HG02885 (cell line): ENCODE measurements around the gene SMAD3.

Experiments
- ATAC-seq: cut with Tn5 transposase; IDR thresholded peaks from one replicate; pipeline ENCODE4 v1.9.1; 2021; ENCODE audit warnings: mild to moderate bottlenecking; ENCODE audit not compliant: unreplicated experiment, poor library complexity

Gene SMAD3

GRCh38 chr15:67033571-67034044 lies 31.8 kb upstream of the SMAD3 start:
- ATAC-seq = no peak

DNA sequence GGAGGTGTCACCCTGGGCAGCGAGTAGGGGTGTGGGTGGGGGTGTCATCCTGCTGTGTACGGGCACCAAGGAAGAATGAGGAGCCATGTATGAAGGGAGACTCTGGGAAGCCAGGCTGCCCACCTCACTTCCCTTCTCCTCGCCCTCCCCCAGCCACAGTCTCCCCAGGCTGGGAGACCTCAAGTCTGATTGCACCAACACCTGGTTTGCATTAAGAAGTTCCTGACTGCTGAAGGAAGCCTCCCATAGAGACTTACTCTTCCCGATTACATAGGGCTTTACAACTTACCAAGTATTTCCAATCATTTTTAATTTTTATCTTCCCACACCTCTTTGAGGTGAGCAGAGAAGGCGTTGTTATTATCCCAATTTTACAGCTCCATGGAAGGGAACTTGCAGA lies 29.5 kb upstream of the SMAD3 start:
- no peak for ATAC-seq

DNA sequence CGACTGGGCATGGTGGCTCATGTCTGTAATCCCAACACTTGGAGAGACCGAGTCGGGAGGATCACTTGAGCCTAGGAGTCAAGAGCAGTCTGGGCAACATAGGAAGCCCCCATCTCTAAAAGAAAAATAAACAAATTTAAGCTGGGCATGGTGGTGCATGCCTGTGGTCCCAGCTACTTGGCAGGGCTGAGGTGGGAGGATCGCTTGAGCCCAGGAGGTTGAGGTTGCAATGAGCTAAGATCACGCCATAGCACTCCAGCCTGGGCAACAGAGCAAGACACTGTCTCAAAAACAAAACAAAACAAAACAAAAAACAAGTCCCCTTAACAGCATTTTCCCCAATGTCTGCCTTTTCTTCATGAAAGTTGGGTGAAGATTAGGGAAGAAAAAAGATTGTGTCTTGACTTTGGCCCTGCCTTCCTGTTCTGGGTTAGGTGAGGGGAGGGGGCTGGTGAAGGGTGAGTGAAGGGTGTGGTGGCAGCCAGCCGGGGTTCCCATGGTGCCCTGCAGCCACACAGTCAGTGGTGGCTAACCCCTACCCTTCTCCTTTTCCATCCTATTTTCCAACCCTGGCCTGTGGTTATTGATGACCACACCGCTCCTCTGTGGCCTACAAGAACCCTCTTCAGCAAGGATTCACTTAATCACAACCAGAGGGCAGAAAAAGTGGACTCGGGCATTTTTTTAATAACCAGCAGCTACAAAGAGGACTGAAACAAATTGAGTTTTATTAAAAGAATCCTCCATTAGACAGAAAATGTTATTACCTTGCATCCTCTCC lies 28.4 kb upstream of the SMAD3 start:
- no peak for ATAC-seq

DNA sequence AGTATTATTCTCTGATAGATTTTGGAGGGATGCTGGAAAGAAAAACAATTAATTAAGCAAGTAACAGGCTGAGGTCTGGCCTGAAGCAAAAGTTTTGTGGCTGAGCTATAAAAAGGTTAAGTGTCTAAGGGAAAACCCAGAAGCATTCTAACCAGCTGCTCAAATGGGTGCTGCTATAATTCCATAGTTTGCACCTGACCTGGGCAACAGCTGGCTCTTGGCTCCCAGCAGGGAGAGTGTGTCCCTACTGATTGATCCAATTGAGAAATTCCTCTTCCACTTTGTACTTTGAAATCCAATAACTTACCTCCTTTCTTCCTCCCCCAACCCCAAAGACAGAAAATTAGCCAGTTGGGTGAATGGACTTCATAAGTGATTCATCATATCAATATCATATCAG lies 27.7 kb upstream of the SMAD3 start:
- no peak for ATAC-seq

GRCh38 chr15:67038736-67039135 lies 26.7 kb upstream of the SMAD3 start:
- ATAC-seq = no peak

GRCh38 chr15:67039384-67040075 lies 25.9 kb upstream of the SMAD3 start:
- ATAC-seq = no peak

DNA sequence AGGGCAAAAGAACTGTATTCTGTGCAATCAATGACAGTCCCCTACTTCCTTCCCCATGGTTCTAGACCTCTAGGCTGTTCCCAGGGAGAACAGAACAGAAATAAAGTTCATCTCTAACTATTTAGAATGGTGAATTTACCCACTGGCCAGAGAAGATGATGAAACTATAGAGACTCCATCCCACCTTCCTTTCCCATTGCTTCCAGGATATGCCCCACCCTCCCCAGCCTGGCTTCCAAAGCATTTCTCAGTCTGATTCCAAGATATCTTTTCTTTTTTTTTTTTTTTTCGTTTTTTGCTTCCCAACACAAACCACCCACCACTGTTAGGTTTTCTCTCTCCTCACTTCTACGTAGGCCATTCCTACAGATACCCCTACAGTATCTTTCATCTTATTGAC lies 25.1 kb upstream of the SMAD3 start:
- ATAC-seq = no peak

DNA sequence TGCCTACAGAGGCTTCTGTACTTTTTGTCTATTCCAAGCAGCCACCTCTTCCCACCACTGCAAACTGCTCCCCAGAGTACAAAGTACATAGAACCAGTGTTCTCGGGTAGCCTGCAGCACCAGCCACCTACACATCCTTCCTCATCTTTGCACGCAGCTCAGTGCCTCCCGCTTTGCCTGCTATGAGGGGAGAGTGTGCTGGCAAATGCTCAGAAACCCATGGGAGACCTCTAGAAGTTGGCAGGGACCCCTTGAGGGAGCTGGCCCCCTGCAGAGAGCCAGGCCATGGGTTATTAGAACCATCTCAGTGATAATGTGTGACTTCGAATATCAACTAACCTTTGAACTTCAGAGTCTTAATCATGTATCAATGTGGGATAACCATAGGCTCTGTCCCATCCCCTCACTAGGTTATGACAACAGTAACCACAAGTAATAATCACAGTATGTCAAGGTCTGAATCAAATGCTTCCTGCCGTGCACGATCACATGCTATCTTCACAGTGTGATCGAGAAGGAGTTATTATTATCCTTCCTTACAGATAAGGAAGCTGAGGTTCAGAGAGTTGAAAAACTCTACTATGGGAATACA lies 22.8 kb upstream of the SMAD3 start:
- ATAC-seq = no peak

- no peak for ATAC-seq
These were observed 21.2 kb upstream of the SMAD3 start for GRCh38 chr15:67043939-67044771.

DNA sequence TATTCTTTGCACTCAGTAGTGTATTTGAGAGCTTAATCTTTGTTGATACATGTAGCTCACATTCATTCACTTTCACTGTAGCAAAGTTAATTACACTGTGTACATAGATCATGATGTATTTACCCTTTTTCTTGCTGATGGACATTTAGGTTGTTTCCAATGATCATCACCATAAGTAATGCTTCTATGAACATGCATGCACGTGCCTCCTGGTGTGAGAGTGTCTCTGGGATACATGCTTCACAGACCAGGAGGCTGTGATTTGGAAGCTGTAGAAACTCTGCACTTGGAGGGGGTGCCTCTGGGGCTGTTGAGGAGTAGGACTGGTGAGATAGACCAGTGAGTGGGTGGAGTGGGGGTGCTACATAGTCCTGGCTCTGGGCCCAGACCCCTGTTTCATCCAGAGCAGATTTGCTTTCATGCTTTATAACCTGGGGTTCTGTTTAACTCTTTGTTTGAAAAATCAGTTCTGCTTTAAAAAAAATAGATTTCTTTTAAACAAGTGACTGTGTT lies 18.2 kb upstream of the SMAD3 start:
- ATAC-seq = no peak

- ATAC-seq = no peak
These were observed 16.8 kb upstream of the SMAD3 start for GRCh38 chr15:67048281-67049279.

DNA sequence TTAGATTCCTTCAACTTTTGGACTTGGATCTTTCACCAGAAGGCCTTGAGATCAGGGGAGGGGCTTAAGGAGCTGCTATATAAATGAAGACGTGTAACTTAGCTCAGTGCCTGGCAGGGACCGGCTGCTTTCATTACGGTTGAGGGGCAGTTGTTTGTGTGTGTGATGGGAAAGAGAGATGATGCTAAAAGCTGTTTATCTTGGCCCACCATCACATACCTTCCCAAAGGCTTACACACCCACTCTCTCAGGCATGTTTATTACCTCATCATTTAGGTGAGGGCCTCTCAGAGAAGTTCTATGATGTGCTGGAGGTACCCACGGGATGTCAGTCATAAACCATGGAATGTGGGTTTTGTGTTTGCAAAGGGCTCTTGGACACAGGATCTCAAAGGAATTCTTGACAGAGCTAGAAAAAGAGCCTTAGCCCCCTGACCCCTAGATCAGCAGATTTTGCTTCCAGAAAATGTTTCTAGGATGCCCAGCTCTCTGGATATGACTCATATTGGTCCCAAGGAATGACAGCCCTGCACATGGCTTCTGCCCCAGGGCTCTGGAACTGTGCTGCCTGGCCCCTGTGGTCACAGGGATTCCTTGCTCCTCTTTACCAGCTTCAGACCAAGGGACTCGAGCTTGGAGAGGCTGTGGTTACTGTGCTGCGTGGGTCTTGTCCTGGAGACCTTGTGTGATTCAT lies 15.9 kb upstream of the SMAD3 start:
- no peak for ATAC-seq

GRCh38 chr15:67050062-67050461 lies 15.3 kb upstream of the SMAD3 start:
- no peak for ATAC-seq

DNA sequence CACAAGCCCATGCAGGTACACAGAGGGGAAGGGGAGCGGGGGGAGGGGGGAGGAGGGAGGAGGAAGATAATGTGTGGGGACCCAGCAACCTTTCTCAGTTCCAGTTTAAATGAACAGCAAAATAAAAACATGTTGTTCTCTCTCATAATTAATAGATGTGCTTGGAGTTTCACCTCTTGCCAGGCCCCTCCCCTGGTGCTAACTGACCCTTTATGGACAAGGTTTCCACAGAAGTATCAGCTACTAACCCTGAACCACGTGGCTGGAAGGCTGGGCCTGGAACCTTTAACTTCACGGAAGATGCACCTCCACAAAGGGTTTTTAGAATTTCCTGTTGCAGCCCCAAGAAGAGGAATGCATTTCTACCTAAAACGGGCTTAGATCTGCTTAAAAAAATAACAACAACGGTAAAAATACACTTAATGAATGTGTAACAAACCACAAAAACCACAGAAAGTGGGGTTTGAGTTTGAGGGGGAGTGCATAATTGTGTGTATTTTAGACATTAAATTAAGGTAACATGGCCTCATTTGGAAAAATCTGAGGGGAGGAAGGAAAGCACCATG lies 14.8 kb upstream of the SMAD3 start:
- ATAC-seq = no peak

DNA sequence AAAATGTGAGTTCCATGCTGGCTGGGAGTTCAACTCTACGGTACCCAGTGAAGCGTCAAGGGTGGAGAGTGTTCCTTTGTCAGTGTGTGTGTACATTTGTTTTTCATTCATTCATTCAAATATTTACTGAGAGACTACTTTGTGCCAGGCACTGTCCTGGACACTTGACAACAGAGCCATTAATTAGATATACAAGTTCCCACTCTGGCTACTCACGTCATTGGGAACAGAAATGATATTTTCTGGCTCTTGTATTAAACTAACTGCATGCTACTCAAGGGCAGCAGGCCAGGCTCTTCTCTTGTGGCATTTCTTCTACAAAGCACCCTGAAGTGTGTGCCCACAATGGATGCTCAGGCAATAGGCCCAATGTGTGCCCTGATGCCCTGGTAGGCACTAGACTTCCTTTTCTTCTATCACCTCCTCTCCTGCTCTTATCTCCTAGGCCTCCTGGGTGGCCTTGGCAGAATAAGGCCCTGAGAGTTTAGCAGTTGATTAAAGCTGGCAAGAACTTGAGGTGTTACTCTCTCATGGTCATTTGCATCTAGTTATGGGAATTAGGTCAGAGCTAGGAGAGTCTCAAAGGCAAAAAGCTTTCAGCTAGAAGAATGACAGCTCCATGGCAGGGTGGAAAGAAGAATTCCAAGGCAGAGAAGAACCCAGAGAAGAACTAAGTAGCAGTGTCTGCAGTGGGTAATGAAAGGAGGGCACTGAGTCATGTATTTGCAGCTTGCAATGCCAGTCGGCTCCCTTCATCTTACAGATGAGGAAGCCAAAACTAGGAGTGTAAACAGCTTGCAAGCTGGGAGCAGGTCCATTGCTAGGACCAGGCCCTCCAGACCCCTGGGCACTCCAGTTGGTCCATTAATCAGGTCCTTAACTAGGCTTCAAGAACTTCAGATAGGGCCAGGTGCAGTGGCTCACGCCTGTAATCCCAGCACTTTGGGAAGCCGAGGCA lies 14.0 kb upstream of the SMAD3 start:
- ATAC-seq = no peak

DNA sequence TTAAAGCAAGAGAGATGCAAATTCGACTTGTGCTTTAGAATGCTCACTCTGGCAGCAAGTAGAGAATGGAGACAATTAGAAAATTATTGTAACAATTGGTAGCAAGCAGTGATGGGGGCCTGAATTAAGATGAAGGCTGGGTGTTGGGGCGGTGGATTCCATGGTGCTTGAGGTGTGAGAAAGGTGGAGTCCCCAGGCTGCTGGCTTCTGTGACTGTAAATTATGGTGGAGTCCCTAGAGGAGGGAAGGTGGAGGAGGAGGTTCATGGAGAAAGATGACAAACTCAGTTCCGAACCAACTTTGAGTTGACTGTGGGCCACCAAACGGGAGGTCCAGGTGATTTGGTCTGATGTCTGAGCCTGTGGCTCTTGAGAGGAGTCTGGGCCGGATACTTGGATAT lies 10.7 kb upstream of the SMAD3 start:
- ATAC-seq = no peak

GRCh38 chr15:67059127-67059553 lies 6.3 kb upstream of the SMAD3 start:
- no peak for ATAC-seq
